Endodermal cell (in vitro differentiated cells): ENCODE measurements around the gene PPP2R2B. TPM values are rescaled to one million over a fixed set of nuclear protein-coding genes. Genes with fewer than 3 reads are reported as not detected.

Experiments used
- DNase-seq: peaks from one replicate; pipeline ENCODE4 v3.0.0-alpha.2; 2017
- H3K27ac ChIP-seq: 2 replicates; pipeline ENCODE4 v1.5.1; 2013; ENCODE audit warnings: mild to moderate bottlenecking, low read depth, low read length, moderate library complexity
- H3K27me3 ChIP-seq: 2 replicates; pipeline ENCODE4 v1.6.1; 2013; ENCODE audit warnings: mild to moderate bottlenecking, low read length, moderate library complexity; ENCODE audit not compliant: insufficient read depth, control insufficient read depth, poor library complexity, severe bottlenecking
- H3K36me3 ChIP-seq: 2 replicates; pipeline ENCODE4 v1.7.0; 2013; ENCODE audit warnings: mild to moderate bottlenecking, low read length, moderate library complexity; ENCODE audit not compliant: control insufficient read depth, insufficient read depth
- H3K4me1 ChIP-seq: one replicate; pipeline ENCODE4 v1.7.0; 2013; ENCODE audit warnings: low read length; ENCODE audit not compliant: control insufficient read depth, insufficient read depth
- H3K4me3 ChIP-seq: 2 replicates; pipeline ENCODE4 v1.5.1; 2013; ENCODE audit warnings: mild to moderate bottlenecking, low read length, moderate library complexity
- H3K9ac ChIP-seq: 2 replicates; pipeline ENCODE4 v1.6.1; 2013; ENCODE audit warnings: mild to moderate bottlenecking, low read length, moderate library complexity; ENCODE audit not compliant: poor library complexity, severe bottlenecking; ENCODE audit errors: extremely low read depth
- H3K9me3 ChIP-seq: 2 replicates; pipeline ENCODE4 v1.6.1; 2013; ENCODE audit warnings: mild to moderate bottlenecking, low read length, moderate library complexity; ENCODE audit not compliant: control insufficient read depth
- H3K27ac Mint-ChIP-seq: 2 replicates; pipeline ENCODE4 v1.8.0; 2020; ENCODE audit warnings: mixed read lengths
- H3K27me3 Mint-ChIP-seq: 2 replicates; pipeline ENCODE4 v1.8.0; 2021; ENCODE audit warnings: mild to moderate bottlenecking, mixed read lengths; ENCODE audit not compliant: insufficient read depth
- H3K36me3 Mint-ChIP-seq: 2 replicates; pipeline ENCODE4 v1.8.0; 2020; ENCODE audit warnings: low read depth, mixed read lengths
- H3K4me1 Mint-ChIP-seq: 2 replicates; pipeline ENCODE4 v1.8.0; 2020; ENCODE audit warnings: mixed read lengths
- H3K4me3 Mint-ChIP-seq: 2 replicates; pipeline ENCODE4 v1.8.0; 2020; ENCODE audit warnings: mild to moderate bottlenecking, moderate library complexity, mixed read lengths
- H3K9me3 Mint-ChIP-seq: 2 replicates; pipeline ENCODE4 v1.8.0; 2020; ENCODE audit warnings: mild to moderate bottlenecking, mixed read lengths
- CTCF ChIP-seq: fragments of 200-600 bp; sonication (generic); conservative IDR thresholded peaks from 2 replicates; pipeline ENCODE4 v1.5.0; 2021; ENCODE audit warnings: antibody characterized with exemption, mild to moderate bottlenecking
- WGBS, 2 experiments: methylation state at CpG; one replicate each; pipeline versions ENCODE4 v1.1.5 to v1.1.7; 2013; ENCODE audit warnings: missing lambda C conversion rate in 2 of 2, mixed read lengths in 1 of 2; ENCODE audit not compliant: insufficient coverage in 1 of 2, insufficient read length in 1 of 2; 5-methylcytosine and 5-hydroxymethylcytosine counted together
- total RNA-seq, 2 donors: library from RNA; stranded (reverse); fragmentation: NEBNext Ultra II Directional in 1 of 2; extraction: Animal tissue kit (Norgen Biotek cat#: 25700) in 1 of 2; gene quantifications; 2 replicates in 1 of 2; 3 replicates in 1 of 2; pipeline ENCODE4 v1.2.1, GENCODE V29; 2021

The PPP2R2B gene
- total RNA-seq, 2 donors from 2014 or later: 3.3 to 8.0 TPM

- no peak overlapping the region for H3K4me3 Mint-ChIP-seq
Observed at GRCh38 chr5:146599261-146599660, 279.3 kb downstream of the PPP2R2B start.

GRCh38 chr5:146595088-146595487 lies 283.5 kb downstream of the PPP2R2B start:
- H3K36me3 Mint-ChIP-seq: no peaks in the 10 kb centered on the region
- Histone ChIP-seq H3K27me3 (peaks cover 6% of the 10 kb centered on the region), H3K9me3 (no peaks in the 10 kb centered on the region), H3K27ac (no peak overlapping the region), H3K4me1 (no peaks in the 10 kb centered on the region), H3K4me3 (no peak overlapping the region), H3K9ac (no peak overlapping the region), H3K36me3 (no peaks in the 10 kb centered on the region)
- DNase-seq: no peak
- H3K9me3 Mint-ChIP-seq: no peaks in the 10 kb centered on the region
- no peak overlapping the region for H3K27ac Mint-ChIP-seq
- H3K27me3 Mint-ChIP-seq: no peaks in the 10 kb centered on the region
- H3K4me1 Mint-ChIP-seq: peaks cover 14% of the 10 kb centered on the region
- peak; percentile 56 for TF ChIP-seq CTCF
- WGBS, 2 experiments: 84 to 94% methylated on average over 2 of the region's 2 CpGs
- H3K4me3 Mint-ChIP-seq: no peak overlapping the region

More at GRCh38 chr5:146599261-146599660, 279.3 kb downstream of the PPP2R2B start:
- peaks cover 6% of the 10 kb centered on the region for H3K27me3 ChIP-seq
- Mint-ChIP-seq H3K9me3 (no peaks in the 10 kb centered on the region), H3K27me3 (no peaks in the 10 kb centered on the region), H3K27ac (no peak overlapping the region), H3K4me1 (no peaks in the 10 kb centered on the region), H3K36me3 (no peaks in the 10 kb centered on the region)
- no peak overlapping the region for H3K4me3 ChIP-seq
- no peak overlapping the region for H3K27ac ChIP-seq
- TF ChIP-seq CTCF: no peak
- no peak overlapping the region for H3K9ac ChIP-seq
- WGBS, 2 experiments: 92% methylated on average over 1 of the region's 1 CpG; no CpG with 5 or more reads in 1 of the 2 experiments
- no peaks in the 10 kb centered on the region for H3K9me3 ChIP-seq
- no peaks in the 10 kb centered on the region for H3K36me3 ChIP-seq
- no peak for DNase-seq
- no peaks in the 10 kb centered on the region for H3K4me1 ChIP-seq

GRCh38 chr5:146592352-146592751 lies 286.2 kb downstream of the PPP2R2B start:
- H3K27me3 ChIP-seq: peaks cover 6% of the 10 kb centered on the region
- H3K36me3 ChIP-seq: no peaks in the 10 kb centered on the region
- no peak overlapping the region for H3K27ac ChIP-seq
- no peak overlapping the region for H3K4me3 ChIP-seq
- Mint-ChIP-seq H3K36me3 (no peaks in the 10 kb centered on the region), H3K4me3 (no peak overlapping the region), H3K27ac (no peak overlapping the region), H3K4me1 (peaks cover 14% of the 10 kb centered on the region), H3K9me3 (no peaks in the 10 kb centered on the region), H3K27me3 (no peaks in the 10 kb centered on the region)
- TF ChIP-seq CTCF: no peak
- H3K9me3 ChIP-seq: no peaks in the 10 kb centered on the region
- 90 to 99% methylated on average over 1 to 2 of the region's 2 CpGs for WGBS, 2 experiments
- no peaks in the 10 kb centered on the region for H3K4me1 ChIP-seq
- no peak overlapping the region for H3K9ac ChIP-seq
- DNase-seq: no peak
